GM06990 (cell line): Measurements from ENCODE around the gene ABCA12.

Experiments
- DNase-seq: peaks from one replicate; pipeline ENCODE4 v3.0.0-alpha.2; 2011; ENCODE audit not compliant: insufficient read length; ENCODE audit errors: extremely low read depth
- H3K27me3 ChIP-seq: replicated peaks from 2 replicates; pipeline ENCODE4 v1.6.0; 2011; ENCODE audit warnings: low read length; ENCODE audit not compliant: control insufficient read depth, insufficient read depth
- H3K36me3 ChIP-seq: 2 replicates; pipeline ENCODE4 v1.5.1; 2011; ENCODE audit warnings: low read length; ENCODE audit not compliant: control insufficient read depth, insufficient read depth
- H3K4me3 ChIP-seq: replicated peaks from 2 replicates; pipeline ENCODE4 v1.5.1; 2011; ENCODE audit warnings: low read depth, mild to moderate bottlenecking, control low read depth, low read length
- TF ChIP-seq, protein P1 (sequence below): IDR thresholded peaks from 2 replicates; pipeline ENCODE4 v1.5.1; 2011; ENCODE audit warnings: low read length, control low read depth, mild to moderate bottlenecking, inconsistent platforms; ENCODE audit not compliant: insufficient read depth, poor library complexity, severe bottlenecking

ABCA12 gene

DNA sequence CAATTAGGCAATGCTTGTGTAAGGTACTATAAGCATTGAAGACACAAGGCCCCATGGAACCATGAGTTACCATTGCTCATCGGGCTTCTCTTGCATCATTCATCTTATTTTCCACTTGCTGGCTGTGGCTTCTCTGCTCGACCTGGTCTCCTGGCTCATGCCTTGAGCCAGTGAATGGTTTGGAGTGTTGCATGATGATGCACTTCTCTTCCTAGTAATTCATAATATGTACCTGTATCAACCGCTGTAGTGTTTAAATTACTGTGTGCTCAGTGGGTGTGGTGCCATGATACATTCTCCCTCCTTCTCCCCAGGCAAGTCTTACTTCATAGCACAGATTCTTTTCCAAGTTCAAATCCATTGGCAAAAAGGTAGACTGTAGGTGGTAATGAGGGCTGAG is 66.8 kb downstream of the ABCA12 start:
- no peak overlapping the region for H3K4me3 ChIP-seq
- H3K36me3 ChIP-seq: no peaks in the 10 kb centered on the region
- TF ChIP-seq, protein P1, sequence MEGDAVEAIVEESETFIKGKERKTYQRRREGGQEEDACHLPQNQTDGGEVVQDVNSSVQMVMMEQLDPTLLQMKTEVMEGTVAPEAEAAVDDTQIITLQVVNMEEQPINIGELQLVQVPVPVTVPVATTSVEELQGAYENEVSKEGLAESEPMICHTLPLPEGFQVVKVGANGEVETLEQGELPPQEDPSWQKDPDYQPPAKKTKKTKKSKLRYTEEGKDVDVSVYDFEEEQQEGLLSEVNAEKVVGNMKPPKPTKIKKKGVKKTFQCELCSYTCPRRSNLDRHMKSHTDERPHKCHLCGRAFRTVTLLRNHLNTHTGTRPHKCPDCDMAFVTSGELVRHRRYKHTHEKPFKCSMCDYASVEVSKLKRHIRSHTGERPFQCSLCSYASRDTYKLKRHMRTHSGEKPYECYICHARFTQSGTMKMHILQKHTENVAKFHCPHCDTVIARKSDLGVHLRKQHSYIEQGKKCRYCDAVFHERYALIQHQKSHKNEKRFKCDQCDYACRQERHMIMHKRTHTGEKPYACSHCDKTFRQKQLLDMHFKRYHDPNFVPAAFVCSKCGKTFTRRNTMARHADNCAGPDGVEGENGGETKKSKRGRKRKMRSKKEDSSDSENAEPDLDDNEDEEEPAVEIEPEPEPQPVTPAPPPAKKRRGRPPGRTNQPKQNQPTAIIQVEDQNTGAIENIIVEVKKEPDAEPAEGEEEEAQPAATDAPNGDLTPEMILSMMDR: no peak
- no peaks in the 10 kb centered on the region for H3K27me3 ChIP-seq
- no peak for DNase-seq

DNA sequence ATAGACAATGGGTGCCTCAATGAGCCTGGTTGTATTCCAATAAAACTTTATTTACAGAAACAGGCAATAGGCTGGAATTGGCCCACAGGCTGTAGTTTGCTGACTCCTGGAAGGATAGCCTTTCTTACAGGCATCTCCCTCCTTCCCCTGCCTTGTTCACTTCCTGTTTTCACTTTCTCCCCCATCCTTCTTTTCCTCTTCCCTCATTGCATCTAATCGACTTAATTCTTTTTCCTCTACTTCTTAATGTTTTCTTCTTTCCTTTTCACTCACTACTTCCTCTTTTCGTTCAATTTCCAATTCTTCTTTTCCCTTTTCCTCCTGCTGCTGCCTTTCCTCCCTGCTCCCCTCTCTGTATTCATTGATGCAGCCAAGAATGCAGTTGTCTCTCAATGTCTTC is 70.0 kb downstream of the ABCA12 start:
- no peak for DNase-seq
- Histone ChIP-seq H3K27me3 (no peaks in the 10 kb centered on the region), H3K36me3 (no peaks in the 10 kb centered on the region), H3K4me3 (no peak overlapping the region)
- TF ChIP-seq, protein P1: no peak

DNA sequence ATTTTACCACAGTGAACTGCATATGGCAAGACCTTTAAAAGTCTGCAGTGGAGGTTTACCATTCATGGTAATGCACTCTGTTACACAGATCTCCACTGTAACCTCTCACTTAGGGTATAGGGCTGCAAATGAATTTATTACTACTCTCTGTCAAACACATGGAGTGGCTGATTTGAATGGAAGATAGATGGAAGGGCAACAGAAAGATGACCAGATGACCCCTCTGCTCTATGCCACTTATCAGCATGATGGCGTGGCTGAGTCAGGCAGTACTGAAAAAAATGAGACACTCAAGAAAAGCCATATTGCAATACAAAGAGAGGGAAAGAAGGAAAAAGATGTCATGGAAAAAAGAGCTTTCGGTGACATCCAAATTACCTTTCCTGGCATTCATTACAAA is 72.3 kb downstream of the ABCA12 start:
- no peaks in the 10 kb centered on the region for H3K27me3 ChIP-seq
- H3K4me3 ChIP-seq: no peak overlapping the region
- TF ChIP-seq, protein P1: no peak
- no peak for DNase-seq
- no peaks in the 10 kb centered on the region for H3K36me3 ChIP-seq

DNA sequence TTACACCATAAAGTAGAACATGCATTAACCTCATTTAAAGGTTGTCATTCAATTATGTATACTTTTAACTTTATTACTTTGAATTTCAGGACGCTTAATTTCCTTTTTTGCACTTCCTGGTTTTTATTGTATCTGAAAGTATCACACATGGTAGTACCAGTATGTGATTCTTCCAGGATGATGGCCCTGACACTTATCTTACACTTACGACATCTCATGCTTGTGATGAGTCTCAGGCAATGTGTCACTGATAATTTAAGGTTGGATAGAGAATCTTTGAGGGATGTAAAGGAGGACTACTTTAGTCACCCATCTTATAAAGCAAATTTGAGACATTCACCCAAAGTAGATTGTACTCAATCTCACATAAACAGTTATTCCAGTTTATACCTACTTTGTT is 74.9 kb downstream of the ABCA12 start:
- no peak overlapping the region for H3K4me3 ChIP-seq
- DNase-seq: no peak
- no peaks in the 10 kb centered on the region for H3K27me3 ChIP-seq
- no peaks in the 10 kb centered on the region for H3K36me3 ChIP-seq
- TF ChIP-seq, protein P1: no peak

DNA sequence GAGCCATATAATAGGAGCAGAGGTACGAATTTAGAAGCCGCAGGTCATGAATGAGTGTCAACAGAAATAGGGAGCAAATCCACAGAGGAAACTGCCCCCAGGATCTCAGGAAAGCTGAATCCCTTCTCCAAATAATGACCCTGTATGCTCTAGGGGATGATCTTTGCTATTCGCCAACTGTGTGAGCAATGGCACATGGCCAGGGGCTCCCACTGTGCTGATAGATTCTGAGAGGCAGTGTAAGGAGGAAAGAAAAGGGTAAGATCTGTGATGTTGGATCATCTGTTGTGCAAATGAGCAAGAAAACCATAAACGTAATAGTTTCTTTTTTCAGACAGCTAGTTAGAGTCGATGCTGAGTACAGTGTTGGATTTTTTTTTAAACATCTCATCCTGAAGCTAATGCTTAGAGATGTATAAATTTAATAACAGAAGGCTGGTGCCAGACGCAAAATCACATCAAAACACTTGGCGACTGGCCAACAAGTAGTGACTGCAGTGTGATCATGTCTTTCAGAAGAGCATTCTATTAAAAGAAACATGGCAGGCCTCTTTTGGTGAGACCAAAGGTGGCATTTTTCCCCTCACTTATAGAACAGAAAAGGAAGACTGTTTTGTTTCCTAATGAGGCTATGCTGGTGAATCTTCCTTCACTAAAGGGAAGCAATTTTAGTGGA is 77.4 kb downstream of the ABCA12 start:
- TF ChIP-seq, protein P1: no peak
- H3K36me3 ChIP-seq: no peaks in the 10 kb centered on the region
- no peaks in the 10 kb centered on the region for H3K27me3 ChIP-seq
- no peak overlapping the region for H3K4me3 ChIP-seq
- no peak for DNase-seq

DNA sequence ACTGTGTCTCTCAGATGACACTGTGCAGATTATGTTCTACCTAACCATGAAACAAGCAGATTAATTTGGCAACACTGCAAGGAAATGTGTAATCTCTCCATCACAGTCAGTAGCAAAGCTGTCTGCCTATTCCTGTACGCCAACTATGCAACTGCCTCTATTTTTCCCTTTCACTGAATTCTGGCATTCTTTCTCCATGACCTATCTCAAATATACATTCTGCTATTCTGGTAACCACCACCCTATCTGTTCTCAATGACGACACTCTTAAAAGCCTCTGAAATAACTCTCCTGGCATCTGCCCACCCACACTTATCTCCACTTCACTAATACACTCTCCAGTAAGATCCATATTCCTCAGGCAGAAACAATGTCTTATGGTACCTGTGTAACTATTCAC is 78.7 kb downstream of the ABCA12 start:
- no peak overlapping the region for H3K4me3 ChIP-seq
- no peak for DNase-seq
- no peaks in the 10 kb centered on the region for H3K27me3 ChIP-seq
- TF ChIP-seq, protein P1: no peak
- H3K36me3 ChIP-seq: no peaks in the 10 kb centered on the region
